ENCODE data around the gene PHF21A. TPM values are rescaled to one million over a fixed set of nuclear protein-coding genes. Genes with fewer than 3 reads are reported as not detected.

PHF21A gene
- total RNA-seq, 1 donor from 2014 or later: 69.3 TPM

DNA sequence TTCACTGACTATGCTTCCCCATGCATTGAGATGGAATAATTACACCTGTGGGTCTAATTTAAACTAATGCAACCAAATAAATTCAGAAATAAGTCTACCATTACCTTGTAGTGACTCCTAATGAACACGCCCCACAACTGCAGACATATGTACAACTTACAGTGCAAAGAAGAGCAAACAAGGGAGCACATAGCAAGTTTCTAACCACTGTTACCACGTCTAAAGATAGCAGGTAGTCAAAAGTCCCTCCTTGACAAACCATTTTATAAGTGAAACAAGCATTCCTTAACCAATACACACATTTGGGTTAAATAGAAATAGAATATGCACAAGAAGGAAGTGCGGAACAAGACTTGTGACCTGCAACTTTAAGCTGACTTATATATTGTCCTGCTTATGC is 20.6 kb downstream of the PHF21A start:
- Histone ChIP-seq H3K4me3 (ENCODE audit: insufficient read depth, low read depth, low read length) (no peak overlapping the region), H3K9me3 (ENCODE audit: insufficient read depth, low read depth, low read length) (no peaks in the 10 kb centered on the region), H2AFZ (ENCODE audit: low read depth, low read length) (no peak overlapping the region), H3K27ac (ENCODE audit: low read depth, low read length) (no peak overlapping the region), H3K4me2 (ENCODE audit: low read length) (no peak overlapping the region), H4K20me1 (ENCODE audit: insufficient read depth, low read length) (peaks cover 78% of the 10 kb centered on the region), H3K9ac (ENCODE audit: low read length) (no peak overlapping the region), H3K4me1 (ENCODE audit: insufficient read depth, low read length) (peaks cover 7% of the 10 kb centered on the region), H3K27me3 (ENCODE audit: insufficient read depth, low read length) (no peaks in the 10 kb centered on the region), H3K36me3 (ENCODE audit: insufficient read depth, low read length) (no peaks in the 10 kb centered on the region), H3K79me2 (ENCODE audit: insufficient read depth, low read length) (peaks cover 91% of the 10 kb centered on the region)
- DNase-seq (ENCODE audit: low read depth) (no peak), FAIRE-seq (no peak)
- H3K4me1 Mint-ChIP-seq (ENCODE audit: low read depth, unreplicated experiment): peaks cover 42% of the 10 kb centered on the region
- H3K4me3 Mint-ChIP-seq (ENCODE audit: unreplicated experiment): no peak overlapping the region
- no peaks in the 10 kb centered on the region for H3K27me3 Mint-ChIP-seq (ENCODE audit: low read depth, unreplicated experiment)
- no peak overlapping the region for H3K27ac Mint-ChIP-seq (ENCODE audit: unreplicated experiment)
- H3K9me3 Mint-ChIP-seq (ENCODE audit: unreplicated experiment): no peaks in the 10 kb centered on the region
- no peaks in the 10 kb centered on the region for H3K36me3 Mint-ChIP-seq (ENCODE audit: low read depth, unreplicated experiment)
- TF ChIP-seq, protein P1, sequence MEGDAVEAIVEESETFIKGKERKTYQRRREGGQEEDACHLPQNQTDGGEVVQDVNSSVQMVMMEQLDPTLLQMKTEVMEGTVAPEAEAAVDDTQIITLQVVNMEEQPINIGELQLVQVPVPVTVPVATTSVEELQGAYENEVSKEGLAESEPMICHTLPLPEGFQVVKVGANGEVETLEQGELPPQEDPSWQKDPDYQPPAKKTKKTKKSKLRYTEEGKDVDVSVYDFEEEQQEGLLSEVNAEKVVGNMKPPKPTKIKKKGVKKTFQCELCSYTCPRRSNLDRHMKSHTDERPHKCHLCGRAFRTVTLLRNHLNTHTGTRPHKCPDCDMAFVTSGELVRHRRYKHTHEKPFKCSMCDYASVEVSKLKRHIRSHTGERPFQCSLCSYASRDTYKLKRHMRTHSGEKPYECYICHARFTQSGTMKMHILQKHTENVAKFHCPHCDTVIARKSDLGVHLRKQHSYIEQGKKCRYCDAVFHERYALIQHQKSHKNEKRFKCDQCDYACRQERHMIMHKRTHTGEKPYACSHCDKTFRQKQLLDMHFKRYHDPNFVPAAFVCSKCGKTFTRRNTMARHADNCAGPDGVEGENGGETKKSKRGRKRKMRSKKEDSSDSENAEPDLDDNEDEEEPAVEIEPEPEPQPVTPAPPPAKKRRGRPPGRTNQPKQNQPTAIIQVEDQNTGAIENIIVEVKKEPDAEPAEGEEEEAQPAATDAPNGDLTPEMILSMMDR (IDR thresholded peaks at IDR 0.05; ENCODE audit: insufficient read depth, low read depth, low read length): no peak
- no peak for TF ChIP-seq EZH2 (IDR thresholded peaks at IDR 0.05; ENCODE audit: insufficient read depth, low read length)

DNA sequence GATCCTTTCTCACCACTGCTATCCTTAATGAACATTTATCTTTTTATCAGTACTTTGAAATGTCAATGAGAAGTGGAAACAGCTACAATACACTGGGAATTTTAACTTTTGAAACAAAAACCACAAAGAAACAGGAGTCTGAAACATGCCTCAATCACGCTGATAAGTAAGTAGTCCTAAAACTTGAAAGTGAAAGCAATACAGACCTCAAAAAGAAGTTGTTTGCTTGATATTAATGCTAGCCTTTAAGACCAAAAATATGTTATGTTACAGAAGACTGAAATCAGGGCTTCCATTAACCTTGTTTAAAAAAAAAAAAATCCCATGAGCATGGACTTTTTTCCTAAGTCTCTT is 21.3 kb downstream of the PHF21A start:
- peak overlapping the region; percentile 30 for H3K4me3 ChIP-seq (ENCODE audit: insufficient read depth, low read depth, low read length)
- peaks cover 86% of the 10 kb centered on the region for H3K79me2 ChIP-seq (ENCODE audit: insufficient read depth, low read length)
- Mint-ChIP-seq H3K4me3 (ENCODE audit: unreplicated experiment) (peak overlapping the region; percentile 42), H3K27ac (ENCODE audit: unreplicated experiment) (peak overlapping the region; percentile 50), H3K9me3 (ENCODE audit: unreplicated experiment) (no peaks in the 10 kb centered on the region), H3K4me1 (ENCODE audit: low read depth, unreplicated experiment) (peaks cover 35% of the 10 kb centered on the region), H3K27me3 (ENCODE audit: low read depth, unreplicated experiment) (no peaks in the 10 kb centered on the region), H3K36me3 (ENCODE audit: low read depth, unreplicated experiment) (no peaks in the 10 kb centered on the region)
- H2AFZ ChIP-seq (ENCODE audit: low read depth, low read length): no peak overlapping the region
- no peak for FAIRE-seq
- H3K4me2 ChIP-seq (ENCODE audit: low read length): peak overlapping the region; percentile 75
- TF ChIP-seq, protein P1 (IDR thresholded peaks at IDR 0.05; ENCODE audit: insufficient read depth, low read depth, low read length): no peak
- no peak for TF ChIP-seq EZH2 (IDR thresholded peaks at IDR 0.05; ENCODE audit: insufficient read depth, low read length)
- peaks cover 73% of the 10 kb centered on the region for H4K20me1 ChIP-seq (ENCODE audit: insufficient read depth, low read length)
- no peaks in the 10 kb centered on the region for H3K27me3 ChIP-seq (ENCODE audit: insufficient read depth, low read length)
- peak overlapping the region; percentile 34 for H3K27ac ChIP-seq (ENCODE audit: low read depth, low read length)
- no peaks in the 10 kb centered on the region for H3K36me3 ChIP-seq (ENCODE audit: insufficient read depth, low read length)
- peak overlapping the region; percentile 30 for H3K9ac ChIP-seq (ENCODE audit: low read length)
- H3K9me3 ChIP-seq (ENCODE audit: insufficient read depth, low read depth, low read length): no peaks in the 10 kb centered on the region
- peaks cover 7% of the 10 kb centered on the region for H3K4me1 ChIP-seq (ENCODE audit: insufficient read depth, low read length)
- peak; percentile 42 for DNase-seq (ENCODE audit: low read depth)

DNA sequence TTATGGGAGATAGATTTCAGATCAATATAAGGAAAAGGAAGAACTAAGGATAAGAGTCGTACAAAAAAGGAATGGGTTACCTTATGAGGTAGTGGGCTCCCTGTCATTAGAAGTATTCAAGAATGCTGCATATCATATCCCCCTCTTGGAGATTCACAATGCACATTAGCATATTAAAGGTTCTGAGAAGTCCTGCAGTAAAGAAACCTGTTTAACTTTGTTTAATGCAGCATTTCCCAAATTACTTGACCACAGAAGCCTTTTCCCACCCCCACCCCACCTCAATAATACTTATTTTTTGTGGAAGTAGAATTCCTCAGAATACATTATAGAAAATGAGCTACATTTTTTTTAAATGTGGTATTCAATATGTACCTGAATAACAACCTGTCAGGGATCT is 30.9 kb downstream of the PHF21A start:
- H3K4me3 ChIP-seq (ENCODE audit: insufficient read depth, low read depth, low read length): no peak overlapping the region
- no peak for FAIRE-seq
- no peaks in the 10 kb centered on the region for H3K4me1 ChIP-seq (ENCODE audit: insufficient read depth, low read length)
- no peak for DNase-seq (ENCODE audit: low read depth)
- peaks cover 6% of the 10 kb centered on the region for H3K4me1 Mint-ChIP-seq (ENCODE audit: low read depth, unreplicated experiment)
- no peak overlapping the region for H3K9ac ChIP-seq (ENCODE audit: low read length)
- H3K4me3 Mint-ChIP-seq (ENCODE audit: unreplicated experiment): no peak overlapping the region
- no peaks in the 10 kb centered on the region for H3K27me3 Mint-ChIP-seq (ENCODE audit: low read depth, unreplicated experiment)
- peaks cover 6% of the 10 kb centered on the region for H3K36me3 ChIP-seq (ENCODE audit: insufficient read depth, low read length)
- no peaks in the 10 kb centered on the region for H3K9me3 Mint-ChIP-seq (ENCODE audit: unreplicated experiment)
- H4K20me1 ChIP-seq (ENCODE audit: insufficient read depth, low read length): peaks cover 33% of the 10 kb centered on the region
- peaks cover 4% of the 10 kb centered on the region for H3K79me2 ChIP-seq (ENCODE audit: insufficient read depth, low read length)
- peaks cover 6% of the 10 kb centered on the region for H3K36me3 Mint-ChIP-seq (ENCODE audit: low read depth, unreplicated experiment)
- H3K27ac Mint-ChIP-seq (ENCODE audit: unreplicated experiment): no peak overlapping the region
- no peak overlapping the region for H3K4me2 ChIP-seq (ENCODE audit: low read length)
- no peaks in the 10 kb centered on the region for H3K9me3 ChIP-seq (ENCODE audit: insufficient read depth, low read depth, low read length)
- no peak overlapping the region for H3K27ac ChIP-seq (ENCODE audit: low read depth, low read length)
- no peak overlapping the region for H2AFZ ChIP-seq (ENCODE audit: low read depth, low read length)
- H3K27me3 ChIP-seq (ENCODE audit: insufficient read depth, low read length): no peaks in the 10 kb centered on the region
- no peak for TF ChIP-seq EZH2 (IDR thresholded peaks at IDR 0.05; ENCODE audit: insufficient read depth, low read length)
- TF ChIP-seq, protein P1 (IDR thresholded peaks at IDR 0.05; ENCODE audit: insufficient read depth, low read depth, low read length): no peak

Measured in astrocyte (in vitro differentiated cells and primary cell).